ENCODE measurements around the gene KCNQ2.

Gene KCNQ2

DNA sequence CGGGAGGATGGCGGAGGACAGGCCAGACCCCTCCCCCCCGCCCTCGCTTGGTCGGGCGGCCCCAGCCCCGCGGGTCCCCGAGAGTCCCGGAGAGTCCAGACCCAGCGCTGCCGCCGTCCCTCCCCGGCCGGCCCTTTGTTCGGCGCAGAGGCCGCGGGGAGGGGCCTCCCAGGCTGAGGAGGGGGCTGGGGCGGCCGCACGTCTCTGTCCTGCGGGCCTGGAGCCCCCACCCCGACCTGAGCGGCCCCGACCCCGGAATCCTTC, 806 bp downstream of the KCNQ2 start:
- Histone ChIP-seq H3K27me3 (peaks cover 0 to 94% of the 10 kb centered on the region in 2 donors), H3K27ac (no peak overlapping the region), H3K9me3 (no peaks in the 10 kb centered on the region), H3K4me1 (peaks cover 0 to 13% (median 9%) of the 10 kb centered on the region in 4 donors), H3K36me3 (no peaks in the 10 kb centered on the region), H3K4me3 (no peak overlapping the region)
- TF ChIP-seq, protein P1, sequence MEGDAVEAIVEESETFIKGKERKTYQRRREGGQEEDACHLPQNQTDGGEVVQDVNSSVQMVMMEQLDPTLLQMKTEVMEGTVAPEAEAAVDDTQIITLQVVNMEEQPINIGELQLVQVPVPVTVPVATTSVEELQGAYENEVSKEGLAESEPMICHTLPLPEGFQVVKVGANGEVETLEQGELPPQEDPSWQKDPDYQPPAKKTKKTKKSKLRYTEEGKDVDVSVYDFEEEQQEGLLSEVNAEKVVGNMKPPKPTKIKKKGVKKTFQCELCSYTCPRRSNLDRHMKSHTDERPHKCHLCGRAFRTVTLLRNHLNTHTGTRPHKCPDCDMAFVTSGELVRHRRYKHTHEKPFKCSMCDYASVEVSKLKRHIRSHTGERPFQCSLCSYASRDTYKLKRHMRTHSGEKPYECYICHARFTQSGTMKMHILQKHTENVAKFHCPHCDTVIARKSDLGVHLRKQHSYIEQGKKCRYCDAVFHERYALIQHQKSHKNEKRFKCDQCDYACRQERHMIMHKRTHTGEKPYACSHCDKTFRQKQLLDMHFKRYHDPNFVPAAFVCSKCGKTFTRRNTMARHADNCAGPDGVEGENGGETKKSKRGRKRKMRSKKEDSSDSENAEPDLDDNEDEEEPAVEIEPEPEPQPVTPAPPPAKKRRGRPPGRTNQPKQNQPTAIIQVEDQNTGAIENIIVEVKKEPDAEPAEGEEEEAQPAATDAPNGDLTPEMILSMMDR (IDR thresholded peaks at IDR 0.05) = no peak
- intact Hi-C loops (cut with DNase I; ENCODE audit: low total_unique reads) = no loop called here
- no peak for DNase-seq

DNA sequence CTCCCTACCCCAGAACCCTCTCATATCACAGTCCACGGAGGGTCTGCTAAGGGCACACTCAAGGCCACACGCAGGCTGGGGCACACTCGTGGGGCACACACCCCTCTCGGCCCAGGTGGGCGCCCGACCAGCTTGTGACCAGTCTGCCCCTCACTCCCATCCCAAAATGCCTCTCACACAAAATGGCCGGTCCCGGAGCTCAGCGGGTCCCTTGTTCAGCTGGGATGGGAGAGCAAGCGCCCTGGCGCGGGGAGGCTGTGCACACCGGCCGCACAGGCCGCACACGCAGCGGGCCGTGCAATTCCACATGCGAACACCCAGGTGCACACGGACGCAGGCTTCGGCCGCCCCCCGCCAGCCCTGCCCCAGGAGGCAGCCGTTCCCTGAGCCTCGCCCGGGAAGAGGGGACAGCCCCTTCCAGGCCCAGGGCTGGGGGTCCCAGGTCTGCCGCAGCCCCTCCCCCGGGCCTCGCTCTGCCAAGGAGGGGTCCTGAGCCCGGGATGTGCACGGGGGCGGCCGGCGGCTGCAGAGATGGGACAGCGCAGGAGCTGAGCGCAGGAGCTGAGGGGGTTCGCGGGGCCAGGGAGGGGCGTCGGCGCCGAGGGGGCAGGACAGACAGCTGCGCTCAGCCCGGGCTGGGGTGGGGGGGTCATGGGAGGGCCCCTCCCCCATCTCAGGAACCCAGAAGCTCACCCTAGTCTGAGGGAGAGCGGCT, 1.3 kb downstream of the KCNQ2 start:
- H3K27ac ChIP-seq = no peak overlapping the region
- no peak for DNase-seq
- TF ChIP-seq, protein P1 (IDR thresholded peaks at IDR 0.05) = no peak
- H3K36me3 ChIP-seq = no peaks in the 10 kb centered on the region
- peaks cover 0 to 13% (median 9%) of the 10 kb centered on the region in 4 donors for H3K4me1 ChIP-seq
- intact Hi-C loops (cut with DNase I; ENCODE audit: low total_unique reads) = no loop called here
- H3K9me3 ChIP-seq = no peaks in the 10 kb centered on the region
- H3K27me3 ChIP-seq = peaks cover 0 to 94% of the 10 kb centered on the region in 2 donors
- H3K4me3 ChIP-seq = no peak overlapping the region

DNA sequence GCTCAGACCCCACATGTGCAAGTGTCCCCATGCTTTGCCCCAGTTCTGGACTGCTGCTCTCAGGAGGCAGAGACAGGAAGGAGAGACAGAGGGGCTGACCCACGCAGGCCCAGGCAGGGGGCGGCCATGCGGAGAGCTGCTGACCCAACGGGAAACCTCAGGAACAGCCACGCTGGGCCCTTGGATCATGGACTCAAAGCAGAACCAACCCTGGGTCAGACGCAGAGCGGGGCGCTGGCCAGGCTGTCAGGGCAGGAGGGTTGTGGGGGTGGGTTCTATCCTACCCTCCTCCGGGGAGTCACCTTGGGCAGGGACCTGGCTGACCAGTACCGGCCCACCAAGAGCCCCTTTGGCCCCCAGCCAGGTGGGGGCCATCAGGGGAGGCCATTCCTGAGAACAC, 2.0 kb downstream of the KCNQ2 start:
- H3K4me1 ChIP-seq = peaks cover 0 to 13% (median 9%) of the 10 kb centered on the region in 4 donors
- no peak overlapping the region for H3K4me3 ChIP-seq
- H3K27me3 ChIP-seq = peaks cover 0 to 94% of the 10 kb centered on the region in 2 donors
- TF ChIP-seq, protein P1 (IDR thresholded peaks at IDR 0.05) = no peak
- DNase-seq = no peak
- no peaks in the 10 kb centered on the region for H3K36me3 ChIP-seq
- intact Hi-C loops (cut with DNase I; ENCODE audit: low total_unique reads) = no loop called here
- H3K9me3 ChIP-seq = no peaks in the 10 kb centered on the region
- H3K27ac ChIP-seq = no peak overlapping the region

DNA sequence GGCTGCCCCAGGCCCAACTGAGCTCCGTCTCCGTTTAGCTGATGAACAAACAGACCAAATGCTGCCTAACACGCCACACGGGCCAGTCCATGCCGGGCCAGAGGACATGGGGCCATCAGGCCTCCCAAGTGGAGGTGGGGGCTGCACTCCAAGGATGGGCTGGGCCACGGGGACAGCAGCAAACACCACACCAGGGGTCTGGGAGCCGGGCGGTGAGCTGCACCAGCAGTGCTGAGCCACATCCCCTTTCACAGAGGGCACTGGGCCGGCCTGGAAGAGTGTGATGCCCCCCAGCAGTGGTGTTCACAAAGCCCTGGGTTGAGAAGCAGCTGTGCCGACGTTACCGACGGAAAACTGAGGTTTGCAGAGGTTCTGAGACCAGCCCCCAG, 2.7 kb downstream of the KCNQ2 start:
- Histone ChIP-seq H3K4me3 (no peak overlapping the region), H3K27ac (no peak overlapping the region), H3K36me3 (no peaks in the 10 kb centered on the region), H3K27me3 (peaks cover 0 to 94% of the 10 kb centered on the region in 2 donors), H3K9me3 (no peaks in the 10 kb centered on the region), H3K4me1 (peaks cover 0 to 13% (median 9%) of the 10 kb centered on the region in 4 donors)
- TF ChIP-seq, protein P1 (IDR thresholded peaks at IDR 0.05) = no peak
- intact Hi-C loops (cut with DNase I; ENCODE audit: low total_unique reads) = no loop called here
- DNase-seq = no peak

DNA sequence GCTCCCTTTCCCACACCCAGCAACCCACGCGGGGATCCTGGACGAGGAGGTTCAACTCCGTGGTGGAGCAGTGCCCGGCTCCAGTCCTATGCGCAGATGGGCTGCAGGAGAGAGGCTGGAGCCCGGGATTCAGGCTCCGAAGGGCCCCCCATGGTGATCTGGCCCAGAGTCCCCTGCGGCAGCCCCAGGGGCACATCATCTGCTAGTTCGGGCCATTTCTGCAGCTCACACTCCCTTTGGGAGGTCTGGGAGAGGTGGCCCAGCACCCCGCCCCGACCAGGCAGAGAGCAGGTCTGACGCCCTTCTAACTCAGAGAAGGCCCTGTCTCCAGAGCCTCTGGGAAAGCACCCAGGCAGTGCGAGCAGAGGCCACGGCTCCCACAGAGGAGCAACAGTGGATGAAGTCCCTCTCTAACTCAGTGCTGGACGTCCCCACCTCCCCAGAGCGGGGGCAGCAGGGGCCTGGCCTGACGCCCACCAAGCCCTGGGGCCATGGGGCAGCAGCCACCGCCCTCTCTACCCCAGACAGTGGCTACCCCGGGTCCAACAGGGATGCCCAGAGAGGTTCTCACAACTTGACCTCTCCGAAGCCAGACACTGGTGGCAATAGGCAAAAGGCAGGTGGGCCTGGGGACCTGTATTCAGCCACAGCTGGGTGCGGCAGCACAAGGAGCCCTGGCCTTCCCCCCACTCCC, 3.3 kb downstream of the KCNQ2 start:
- DNase-seq = no peak
- peaks cover 0 to 13% (median 9%) of the 10 kb centered on the region in 4 donors for H3K4me1 ChIP-seq
- no peaks in the 10 kb centered on the region for H3K9me3 ChIP-seq
- H3K4me3 ChIP-seq = no peak overlapping the region
- peaks cover 0 to 94% of the 10 kb centered on the region in 2 donors for H3K27me3 ChIP-seq
- intact Hi-C loops (cut with DNase I; ENCODE audit: low total_unique reads) = no loop called here
- TF ChIP-seq, protein P1 (IDR thresholded peaks at IDR 0.05) = no peak
- H3K36me3 ChIP-seq = no peaks in the 10 kb centered on the region
- no peak overlapping the region for H3K27ac ChIP-seq
